ENCODE data around the gene HS6ST3. TPM values are rescaled to one million over a fixed set of nuclear protein-coding genes. Genes with fewer than 3 reads are reported as not detected.
"Not testable (repeated sequence)": the region's sequence is repeated elsewhere in the genome, so short reads cannot be mapped to it uniquely, and the experiment has no call there.

The HS6ST3 gene
- total RNA-seq, 3 donors from 2014 or later: not detected

DNA sequence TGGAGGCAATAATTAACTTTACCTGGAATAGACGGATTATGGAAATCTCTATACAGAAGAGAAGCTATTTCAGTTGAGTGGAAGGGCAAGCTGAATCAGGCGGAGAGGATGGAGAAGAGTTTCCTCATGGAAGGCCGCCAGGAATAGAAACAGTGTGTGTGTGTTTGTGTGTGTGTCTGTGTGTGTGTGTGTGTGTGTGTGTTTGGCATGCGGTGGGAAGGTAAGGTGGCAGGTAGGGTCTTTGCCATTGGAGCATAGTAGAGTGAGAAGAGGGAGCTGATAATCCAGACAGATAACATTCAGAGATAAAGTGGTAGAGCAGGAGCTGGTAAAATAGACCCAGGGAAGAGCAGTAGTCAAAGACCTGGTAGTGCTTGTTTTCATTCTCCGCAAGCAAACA lies 9.2 kb upstream of the HS6ST3 start:
- DNase-seq (no peak), ATAC-seq (no peak)
- Mint-ChIP-seq H3K36me3 (ENCODE audit: insufficient read depth) (no peaks in the 10 kb centered on the region), H3K9me3 (peaks cover 11% of the 10 kb centered on the region), H3K4me3 (no peak overlapping the region), H3K27me3 (ENCODE audit: low read depth) (no peaks in the 10 kb centered on the region), H3K4me1 (ENCODE audit: low read depth) (no peaks in the 10 kb centered on the region)

DNA sequence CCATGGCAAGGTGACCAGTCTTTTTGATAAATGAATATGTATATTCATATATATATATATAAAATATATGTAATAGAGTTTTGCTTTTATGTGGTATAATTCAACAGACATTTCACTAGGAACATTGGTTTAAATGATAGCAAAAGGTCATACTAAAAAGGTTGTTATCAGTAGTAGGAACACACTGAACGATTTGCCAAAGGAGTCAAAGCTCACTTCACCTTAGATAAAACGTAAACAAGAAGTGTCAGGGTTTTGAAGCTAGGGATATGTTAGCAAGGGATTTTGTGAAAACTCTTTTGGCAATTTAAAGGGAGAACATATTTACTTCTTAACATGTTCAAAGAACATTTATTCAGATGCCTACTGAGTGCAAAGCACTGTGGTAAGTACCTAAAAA lies 8.0 kb upstream of the HS6ST3 start:
- no peak for ATAC-seq
- no peak for DNase-seq
- H3K27me3 Mint-ChIP-seq (ENCODE audit: low read depth): peaks cover under 1% of the 10 kb centered on the region

DNA sequence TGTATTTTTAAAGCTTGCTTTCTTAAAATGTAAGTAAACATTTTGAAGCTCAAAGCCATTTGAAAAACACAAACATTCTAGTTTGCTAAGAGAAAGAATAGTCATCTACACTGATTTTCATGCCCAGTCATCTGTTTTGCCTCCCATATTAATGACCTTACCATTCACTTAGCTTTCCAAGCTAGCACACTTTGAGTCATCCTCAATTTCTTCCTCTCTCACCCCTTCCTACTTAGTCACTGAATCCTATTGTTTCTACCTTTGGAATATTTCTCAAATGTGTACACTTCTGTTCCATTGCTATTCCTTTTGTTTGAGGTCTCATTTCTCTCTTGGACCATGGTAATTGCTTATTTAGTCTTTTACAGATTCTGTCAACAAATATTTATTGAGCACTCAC lies 7.3 kb upstream of the HS6ST3 start:
- Mint-ChIP-seq H3K27me3 (ENCODE audit: low read depth) (peaks cover 3% of the 10 kb centered on the region), H3K9me3 (peaks cover 4% of the 10 kb centered on the region), H3K4me1 (ENCODE audit: low read depth) (no peaks in the 10 kb centered on the region), H3K36me3 (ENCODE audit: insufficient read depth) (no peaks in the 10 kb centered on the region), H3K4me3 (no peak overlapping the region)
- ATAC-seq: no peak
- no peak for DNase-seq

More for the DNA sequence above, 8.0 kb upstream of the HS6ST3 start:
- Mint-ChIP-seq H3K4me1 (ENCODE audit: low read depth) (no peaks in the 10 kb centered on the region), H3K9me3 (peaks cover 8% of the 10 kb centered on the region), H3K4me3 (no peak overlapping the region), H3K36me3 (ENCODE audit: insufficient read depth) (no peaks in the 10 kb centered on the region)

DNA sequence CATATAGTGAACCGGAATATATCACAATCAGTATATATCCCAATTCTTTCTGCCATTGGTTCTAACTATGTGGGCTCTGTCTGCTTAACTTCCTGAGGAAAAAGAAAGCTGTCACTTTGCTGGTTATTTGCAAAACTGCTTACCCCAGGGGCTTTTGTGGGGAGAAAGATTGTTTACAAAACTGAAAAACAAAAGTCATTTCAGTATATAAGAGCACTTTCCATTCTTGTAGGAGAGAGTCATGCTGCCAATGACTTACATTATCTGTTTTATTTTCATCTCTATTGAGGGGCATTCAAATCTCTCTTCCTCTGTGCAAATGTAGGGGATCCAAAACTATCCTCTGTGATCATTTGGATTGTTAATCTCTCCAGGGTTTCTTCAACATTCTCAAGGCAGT lies 3.2 kb upstream of the HS6ST3 start:
- ATAC-seq (no peak), DNase-seq (no peak)
- no peaks in the 10 kb centered on the region for H3K9me3 Mint-ChIP-seq
- no peaks in the 10 kb centered on the region for H3K36me3 Mint-ChIP-seq (ENCODE audit: insufficient read depth)
- H3K4me3 Mint-ChIP-seq: no peak overlapping the region
- peaks cover 28% of the 10 kb centered on the region for H3K27me3 Mint-ChIP-seq (ENCODE audit: low read depth)
- no peaks in the 10 kb centered on the region for H3K4me1 Mint-ChIP-seq (ENCODE audit: low read depth)

DNA sequence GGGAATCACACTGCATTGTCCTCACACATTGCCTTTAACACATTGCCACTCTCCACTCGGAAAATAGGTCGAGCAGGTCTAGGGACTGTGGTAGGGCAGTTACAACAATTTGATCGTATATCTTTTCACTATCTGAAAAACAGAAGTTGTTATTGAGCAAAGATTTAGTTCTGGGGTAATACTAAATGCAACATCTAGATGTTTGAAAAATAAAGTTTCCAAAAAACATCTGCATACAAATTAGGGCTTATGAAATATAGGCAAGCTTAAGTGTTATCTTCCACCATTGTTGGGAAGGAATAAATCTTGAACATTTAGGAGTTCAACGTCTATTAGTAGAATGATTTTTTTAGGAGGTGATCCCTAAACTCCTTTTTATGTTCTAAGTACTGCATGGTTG lies 768 bp upstream of the HS6ST3 start:
- Mint-ChIP-seq H3K9me3 (no peaks in the 10 kb centered on the region), H3K27me3 (ENCODE audit: low read depth) (peaks cover 41% of the 10 kb centered on the region), H3K36me3 (ENCODE audit: insufficient read depth) (no peaks in the 10 kb centered on the region), H3K4me3 (no peak overlapping the region), H3K4me1 (ENCODE audit: low read depth) (no peaks in the 10 kb centered on the region)
- no peak for ATAC-seq
- DNase-seq: no peak

DNA sequence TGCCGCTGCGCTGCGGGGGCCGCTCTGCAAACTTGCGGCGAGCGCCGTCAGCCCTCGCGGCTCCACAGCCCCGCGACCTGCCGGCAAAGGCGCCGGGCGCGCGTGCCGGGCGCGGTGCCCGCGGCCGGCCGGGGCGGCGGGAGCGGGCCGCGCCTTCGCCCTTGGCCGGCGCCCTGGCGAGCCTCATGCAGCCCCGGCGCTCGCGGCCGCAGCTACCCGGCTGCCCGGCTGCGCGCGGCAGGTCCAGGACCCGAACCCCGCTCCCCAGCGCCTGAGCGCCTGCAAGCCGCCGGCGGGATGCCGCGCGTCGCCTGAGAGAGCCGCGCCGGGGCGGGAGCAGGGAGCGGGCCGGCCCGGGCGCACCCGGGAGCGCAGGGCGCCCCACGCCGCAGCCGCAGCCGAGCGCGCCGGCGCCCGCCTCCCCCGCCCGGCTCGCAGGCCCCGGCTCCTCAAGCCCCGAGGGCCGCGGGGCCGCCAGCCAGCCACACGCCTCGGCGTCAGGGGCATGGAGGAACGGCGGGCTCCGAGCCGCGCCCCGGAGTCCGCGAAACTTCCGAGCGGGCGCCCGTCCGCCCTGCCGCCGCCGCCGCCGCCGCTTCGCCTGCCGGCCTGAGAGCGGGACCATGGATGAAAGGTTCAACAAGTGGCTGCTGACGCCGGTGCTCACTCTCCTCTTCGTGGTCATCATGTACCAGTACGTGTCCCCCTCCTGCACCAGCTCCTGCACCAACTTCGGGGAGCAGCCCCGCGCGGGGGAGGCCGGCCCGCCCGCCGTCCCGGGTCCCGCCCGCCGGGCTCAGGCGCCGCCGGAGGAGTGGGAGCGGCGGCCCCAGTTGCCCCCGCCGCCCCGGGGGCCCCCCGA lies 564 bp downstream of the HS6ST3 start:
- H3K9me3 Mint-ChIP-seq: no peaks in the 10 kb centered on the region
- ATAC-seq (peak; percentile 32 to 51), DNase-seq (no peak)
- no peak overlapping the region for H3K4me3 Mint-ChIP-seq
- H3K36me3 Mint-ChIP-seq (ENCODE audit: insufficient read depth): no peaks in the 10 kb centered on the region
- H3K27me3 Mint-ChIP-seq (ENCODE audit: low read depth): peaks cover 43% of the 10 kb centered on the region
- H3K4me1 Mint-ChIP-seq (ENCODE audit: low read depth): no peaks in the 10 kb centered on the region

DNA sequence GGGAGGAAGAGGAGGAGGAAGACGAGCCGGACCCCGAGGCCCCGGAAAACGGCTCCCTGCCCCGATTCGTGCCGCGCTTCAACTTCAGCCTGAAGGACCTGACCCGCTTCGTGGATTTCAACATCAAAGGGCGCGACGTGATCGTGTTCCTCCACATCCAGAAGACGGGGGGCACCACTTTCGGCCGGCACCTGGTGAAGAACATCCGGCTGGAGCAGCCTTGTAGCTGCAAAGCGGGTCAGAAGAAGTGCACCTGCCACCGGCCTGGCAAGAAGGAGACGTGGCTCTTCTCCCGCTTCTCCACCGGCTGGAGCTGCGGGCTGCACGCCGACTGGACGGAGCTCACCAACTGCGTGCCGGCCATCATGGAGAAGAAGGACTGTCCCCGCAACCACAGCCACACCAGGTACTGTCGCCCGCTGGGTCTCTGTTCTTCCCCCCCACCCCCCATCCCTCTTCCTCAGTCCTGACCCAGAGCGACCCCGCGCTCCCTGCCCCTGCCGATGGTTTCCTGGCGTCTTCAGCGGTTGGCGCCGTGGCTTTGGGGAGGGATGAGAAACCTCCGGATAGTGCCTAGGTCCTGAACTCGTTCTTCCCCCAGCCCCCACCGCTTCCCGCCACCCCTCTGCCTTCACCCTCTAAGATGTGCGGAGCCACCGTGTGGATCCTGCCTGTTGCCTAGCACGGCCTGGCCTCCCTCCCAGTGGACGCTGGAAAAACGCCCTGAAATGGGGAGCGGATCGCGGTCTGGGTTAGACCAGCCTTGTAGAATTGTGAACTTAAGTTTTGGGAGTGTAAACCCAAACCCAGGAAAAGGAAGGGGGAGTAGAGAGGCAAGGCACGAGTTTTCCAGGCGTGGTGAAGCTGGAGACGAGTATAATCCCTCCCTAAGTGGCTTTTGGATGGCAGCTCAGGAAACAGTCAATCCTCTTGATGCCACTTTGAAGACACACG lies 1.5 kb downstream of the HS6ST3 start:
- H3K4me1 Mint-ChIP-seq (ENCODE audit: low read depth): no peaks in the 10 kb centered on the region
- peaks cover 43% of the 10 kb centered on the region for H3K27me3 Mint-ChIP-seq (ENCODE audit: low read depth)
- ATAC-seq (no peak), DNase-seq (no peak)
- H3K4me3 Mint-ChIP-seq: no peak overlapping the region
- no peaks in the 10 kb centered on the region for H3K9me3 Mint-ChIP-seq
- no peaks in the 10 kb centered on the region for H3K36me3 Mint-ChIP-seq (ENCODE audit: insufficient read depth)

DNA sequence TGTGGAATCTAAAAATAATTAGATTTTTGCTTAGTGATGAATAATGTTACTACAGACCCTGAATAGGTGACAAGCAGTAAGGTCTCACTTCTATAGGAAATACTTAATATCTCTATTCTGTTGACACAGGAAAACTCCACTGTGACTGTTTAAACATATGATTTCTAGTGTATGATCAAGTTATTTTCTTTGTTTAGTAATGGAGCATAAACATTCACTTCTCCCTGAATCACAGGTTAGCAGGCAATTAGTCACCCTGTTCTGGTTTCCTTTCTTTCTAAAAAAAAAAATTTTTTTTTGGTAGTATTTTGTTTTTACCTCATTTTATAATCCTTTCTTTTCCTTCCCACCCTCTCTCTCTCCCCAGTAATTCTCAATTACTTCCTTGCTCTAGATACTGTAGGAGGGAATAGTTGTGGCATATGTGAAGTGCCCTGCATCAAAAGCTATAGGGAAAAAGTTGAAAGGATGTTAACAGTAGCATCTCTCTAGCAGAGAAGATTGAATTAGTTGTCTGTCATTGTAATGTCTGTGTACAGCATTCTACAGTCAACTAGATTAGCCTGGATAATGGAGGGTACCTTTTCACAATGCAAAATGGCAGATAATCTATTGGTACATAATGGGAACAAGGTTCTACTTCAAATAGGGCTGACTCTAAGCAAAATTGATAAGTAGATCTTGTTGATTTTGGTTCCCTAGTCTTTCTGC lies 3.5 kb downstream of the HS6ST3 start:
- no peak for DNase-seq
- peaks cover 36% of the 10 kb centered on the region for H3K27me3 Mint-ChIP-seq (ENCODE audit: low read depth)

DNA sequence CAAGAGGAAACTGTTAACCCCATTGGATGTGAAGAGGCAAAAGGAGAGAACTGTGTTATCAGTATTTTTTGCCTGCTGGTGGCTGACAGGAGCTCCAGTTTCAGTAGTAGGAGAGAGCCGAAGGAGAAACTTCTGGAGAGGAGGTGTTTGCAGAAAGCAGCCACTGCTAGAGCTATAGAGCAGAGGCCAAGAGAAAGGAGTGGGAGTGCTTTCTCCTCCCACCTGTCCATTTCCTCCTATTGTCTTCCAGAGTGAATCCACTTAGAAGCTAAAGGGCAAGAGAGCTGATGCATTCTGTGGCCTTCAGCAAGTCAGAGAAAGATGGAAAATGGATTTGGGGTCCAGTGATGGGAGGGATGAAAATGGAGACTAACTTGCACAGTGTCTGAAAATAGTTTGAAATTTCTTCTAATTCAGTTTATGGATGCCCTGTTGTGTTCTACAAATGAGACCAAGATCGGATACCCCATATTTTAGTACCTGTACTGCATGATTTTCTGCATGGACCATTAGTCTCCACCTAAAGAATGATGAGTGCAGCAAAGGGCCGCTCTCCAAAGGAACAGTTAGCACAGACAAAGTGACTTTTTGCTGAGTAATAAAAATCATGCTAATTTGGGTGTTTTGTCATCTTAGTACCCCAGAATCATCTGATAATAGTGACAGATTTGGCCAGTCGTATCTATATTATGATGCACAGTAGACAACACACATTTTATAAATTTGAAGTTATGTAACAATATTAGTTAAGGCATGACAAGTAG lies 10.7 kb downstream of the HS6ST3 start:
- Mint-ChIP-seq H3K4me3 (no peak overlapping the region), H3K36me3 (ENCODE audit: insufficient read depth) (no peaks in the 10 kb centered on the region), H3K4me1 (ENCODE audit: low read depth) (no peaks in the 10 kb centered on the region), H3K9me3 (no peaks in the 10 kb centered on the region), H3K27me3 (ENCODE audit: low read depth) (no peaks in the 10 kb centered on the region)
- no peak for DNase-seq
- no peak for ATAC-seq

More for the DNA sequence above, 3.5 kb downstream of the HS6ST3 start:
- ATAC-seq: no peak
- Mint-ChIP-seq H3K4me3 (no peak overlapping the region), H3K9me3 (no peaks in the 10 kb centered on the region), H3K4me1 (ENCODE audit: low read depth) (no peaks in the 10 kb centered on the region), H3K36me3 (ENCODE audit: insufficient read depth) (no peaks in the 10 kb centered on the region)

DNA sequence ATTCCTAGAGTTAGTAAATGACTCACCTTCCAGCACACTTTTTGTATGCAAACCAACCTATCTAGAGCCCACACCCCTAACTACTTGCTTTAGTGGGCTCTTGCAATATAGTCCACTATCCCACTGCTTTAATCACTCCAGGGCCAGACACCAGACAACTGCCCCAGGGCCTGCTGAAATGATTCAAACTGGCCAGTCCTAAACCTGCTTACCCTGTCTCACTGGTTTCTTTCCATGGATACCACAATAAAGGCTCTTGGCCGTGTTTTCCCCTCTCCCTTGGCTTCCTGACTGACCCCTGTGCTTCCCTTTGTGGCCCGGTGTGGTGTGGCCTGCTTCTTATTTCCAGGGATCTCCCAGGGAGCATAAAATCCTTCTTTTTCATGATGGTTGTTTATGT lies 14.6 kb downstream of the HS6ST3 start:
- Mint-ChIP-seq H3K4me1 (ENCODE audit: low read depth) (no peaks in the 10 kb centered on the region), H3K9me3 (peaks cover 27% of the 10 kb centered on the region), H3K36me3 (ENCODE audit: insufficient read depth) (no peaks in the 10 kb centered on the region), H3K4me3 (no peak overlapping the region), H3K27me3 (ENCODE audit: low read depth) (no peaks in the 10 kb centered on the region)
- DNase-seq (no peak), ATAC-seq (no peak)

DNA sequence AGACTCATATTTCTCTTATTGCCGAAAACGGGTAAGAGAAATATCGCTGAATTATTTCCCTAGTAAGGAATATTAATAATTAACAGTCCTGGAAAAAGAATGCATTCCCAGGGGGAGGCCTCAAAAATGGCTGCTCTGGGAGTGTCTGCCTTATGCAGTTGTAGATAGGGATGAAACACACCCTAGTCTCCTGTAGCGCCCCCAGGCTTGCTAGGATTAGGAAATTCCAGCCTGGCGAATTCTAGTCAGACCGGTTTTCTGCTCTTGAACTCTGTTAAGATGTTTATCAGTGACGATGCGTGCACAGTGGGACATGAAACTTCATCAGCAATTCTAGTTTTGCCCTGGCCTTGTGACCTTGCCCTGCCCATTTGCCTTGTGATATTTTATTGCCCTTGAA lies 18.2 kb downstream of the HS6ST3 start:
- not testable (repeated sequence) for ATAC-seq; H3K4me3 Mint-ChIP-seq; H3K36me3 Mint-ChIP-seq (ENCODE audit: insufficient read depth); H3K27me3 Mint-ChIP-seq (ENCODE audit: low read depth); H3K4me1 Mint-ChIP-seq (ENCODE audit: low read depth); DNase-seq
- H3K9me3 Mint-ChIP-seq: peaks cover 33% of the 10 kb centered on the region

DNA sequence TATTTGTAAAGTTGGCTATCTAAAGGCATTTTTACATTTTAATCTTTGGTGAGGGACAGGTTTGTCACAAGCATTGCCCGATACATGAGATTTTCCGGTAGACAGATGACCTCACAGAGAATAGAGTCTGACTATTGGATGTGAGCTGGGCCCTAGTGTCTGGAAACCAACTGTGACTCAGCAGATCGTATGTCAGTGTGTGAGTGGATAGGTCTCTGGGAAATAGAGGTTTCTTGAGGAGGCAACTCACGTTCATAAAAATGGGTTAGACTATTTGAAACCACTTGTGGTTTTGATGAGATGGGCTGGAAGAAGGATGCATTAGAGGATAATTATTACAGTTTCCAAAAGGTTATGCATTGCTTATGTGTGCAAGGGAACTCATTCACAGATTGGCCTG lies 19.2 kb downstream of the HS6ST3 start:
- no peak for ATAC-seq
- Mint-ChIP-seq H3K36me3 (ENCODE audit: insufficient read depth) (no peaks in the 10 kb centered on the region), H3K4me1 (ENCODE audit: low read depth) (no peaks in the 10 kb centered on the region), H3K9me3 (peaks cover 33% of the 10 kb centered on the region), H3K4me3 (no peak overlapping the region), H3K27me3 (ENCODE audit: low read depth) (no peaks in the 10 kb centered on the region)
- no peak for DNase-seq

DNA sequence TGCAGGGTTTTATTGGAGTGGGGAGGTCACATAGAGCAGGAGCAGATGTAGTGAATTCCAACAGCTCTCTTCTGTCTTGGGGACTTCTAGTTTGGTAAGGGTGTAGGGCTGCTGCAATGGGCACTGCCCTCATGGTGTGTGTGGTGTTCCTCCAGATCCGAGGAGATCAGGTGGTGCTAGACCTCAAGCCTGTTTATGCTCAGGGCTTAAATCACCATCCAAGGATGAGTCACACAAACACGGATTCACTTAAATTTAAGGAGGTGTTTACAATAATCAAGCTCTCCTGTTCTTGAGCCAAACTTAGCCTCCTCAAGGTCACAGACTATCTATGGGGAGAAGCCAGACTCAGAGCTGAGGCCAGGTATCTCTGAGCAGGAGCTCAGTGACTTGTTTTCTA lies 23.0 kb downstream of the HS6ST3 start:
- DNase-seq: no peak
- no peak for ATAC-seq
- peaks cover 20% of the 10 kb centered on the region for H3K9me3 Mint-ChIP-seq
- no peak overlapping the region for H3K4me3 Mint-ChIP-seq
- no peaks in the 10 kb centered on the region for H3K4me1 Mint-ChIP-seq (ENCODE audit: low read depth)
- H3K36me3 Mint-ChIP-seq (ENCODE audit: insufficient read depth): no peaks in the 10 kb centered on the region
- H3K27me3 Mint-ChIP-seq (ENCODE audit: low read depth): no peaks in the 10 kb centered on the region

DNA sequence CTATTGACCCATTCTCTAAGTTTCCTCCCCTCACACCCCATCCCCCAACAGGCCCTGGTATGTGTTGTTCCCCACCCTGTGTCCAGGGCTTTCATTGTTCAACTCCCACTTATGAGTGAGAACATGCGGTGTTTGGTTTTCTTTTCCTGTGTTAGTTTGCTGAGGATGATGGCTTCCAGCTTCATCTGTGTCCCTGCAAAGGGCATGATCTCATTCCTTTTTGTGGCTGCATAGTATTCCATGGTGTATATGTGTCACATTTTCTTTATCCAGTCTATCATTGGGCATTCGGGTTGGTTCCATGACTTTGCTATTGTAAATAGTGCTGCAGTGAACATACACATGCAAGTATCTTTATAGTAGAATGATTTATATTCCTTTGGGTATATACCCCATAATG lies 25.5 kb downstream of the HS6ST3 start:
- not testable (repeated sequence) for H3K4me3 Mint-ChIP-seq; H3K36me3 Mint-ChIP-seq (ENCODE audit: insufficient read depth); H3K4me1 Mint-ChIP-seq (ENCODE audit: low read depth); ATAC-seq; H3K9me3 Mint-ChIP-seq; H3K27me3 Mint-ChIP-seq (ENCODE audit: low read depth); DNase-seq
